AG08396 (cell line): Measurements from ENCODE around the gene FARSA.
"Not testable (repeated sequence)": the region's sequence is repeated elsewhere in the genome, so short reads cannot be mapped to it uniquely, and the experiment has no call there.

ENCODE experiments used
- DNase-seq: peaks from one replicate; pipeline ENCODE4 v3.0.0; 2012; ENCODE audit warnings: low spot score, mixed read lengths

The FARSA gene

DNA sequence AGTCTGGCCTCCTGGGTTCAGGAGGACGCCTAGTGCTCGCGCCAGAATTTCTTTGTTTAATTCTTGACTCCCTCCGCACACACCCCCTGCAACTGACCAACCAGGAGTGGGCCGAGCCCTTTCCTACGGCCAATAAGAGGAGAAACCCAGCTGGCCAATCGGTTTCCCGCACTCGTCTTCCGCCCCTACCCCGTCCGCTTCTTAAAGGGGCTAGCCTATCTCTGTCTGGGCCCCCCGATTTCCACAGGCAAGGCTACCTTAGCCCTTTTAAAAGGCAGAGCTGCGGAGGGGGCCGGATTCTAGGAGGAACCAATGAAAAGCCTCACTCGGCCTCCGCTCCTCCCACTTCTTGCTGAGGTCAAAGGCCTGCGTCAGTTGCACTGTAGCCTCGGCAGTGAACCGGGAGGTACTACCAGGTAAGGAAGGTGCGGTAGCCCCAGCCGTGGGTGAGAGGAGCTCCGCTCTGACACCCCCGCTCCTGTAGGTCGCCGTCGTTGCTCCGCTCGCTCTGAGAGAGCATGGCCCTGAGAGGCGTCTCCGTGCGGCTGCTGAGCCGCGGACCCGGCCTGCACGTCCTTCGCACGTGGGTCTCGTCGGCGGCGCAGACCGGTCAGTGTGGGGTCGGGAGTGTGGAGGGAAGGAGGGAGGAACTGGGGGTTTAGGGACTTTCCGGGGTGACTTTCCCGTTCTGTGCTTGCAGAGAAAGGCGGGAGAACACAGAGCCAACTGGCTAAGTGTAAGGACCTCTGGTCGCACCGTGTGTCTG, 42.5 kb downstream of the FARSA start, which contains the start of gene GCDH:
GCDH (plus strand) TSS at position 374 of the 766 bp plus-strand sequence; CDS start at position 519, 145 bp downstream.
- DNase-seq: peak; percentile 99

DNA sequence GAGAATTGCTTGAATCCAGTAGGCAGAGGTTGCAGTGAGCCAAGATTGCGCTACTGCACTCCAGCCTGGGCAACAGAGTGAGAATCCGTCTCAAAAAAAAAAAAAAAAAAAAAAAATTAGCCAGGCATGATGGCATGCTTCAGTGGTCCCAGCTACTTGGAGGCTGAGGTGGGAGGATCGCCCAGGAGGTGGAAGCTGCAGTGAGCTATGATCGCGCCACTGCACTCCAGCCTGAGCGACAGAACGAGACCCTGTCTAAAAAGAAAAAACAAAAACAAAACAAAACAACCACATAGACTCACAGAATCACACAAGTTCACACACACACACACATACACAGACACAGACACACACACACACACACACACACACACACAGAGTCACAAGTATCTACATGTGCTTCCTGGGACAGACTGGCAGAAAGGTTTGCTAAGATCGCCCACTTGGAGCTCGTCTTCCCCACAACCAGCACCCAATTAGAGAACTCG, 43.2 kb downstream of the FARSA start:
- DNase-seq: not testable (repeated sequence)

DNA sequence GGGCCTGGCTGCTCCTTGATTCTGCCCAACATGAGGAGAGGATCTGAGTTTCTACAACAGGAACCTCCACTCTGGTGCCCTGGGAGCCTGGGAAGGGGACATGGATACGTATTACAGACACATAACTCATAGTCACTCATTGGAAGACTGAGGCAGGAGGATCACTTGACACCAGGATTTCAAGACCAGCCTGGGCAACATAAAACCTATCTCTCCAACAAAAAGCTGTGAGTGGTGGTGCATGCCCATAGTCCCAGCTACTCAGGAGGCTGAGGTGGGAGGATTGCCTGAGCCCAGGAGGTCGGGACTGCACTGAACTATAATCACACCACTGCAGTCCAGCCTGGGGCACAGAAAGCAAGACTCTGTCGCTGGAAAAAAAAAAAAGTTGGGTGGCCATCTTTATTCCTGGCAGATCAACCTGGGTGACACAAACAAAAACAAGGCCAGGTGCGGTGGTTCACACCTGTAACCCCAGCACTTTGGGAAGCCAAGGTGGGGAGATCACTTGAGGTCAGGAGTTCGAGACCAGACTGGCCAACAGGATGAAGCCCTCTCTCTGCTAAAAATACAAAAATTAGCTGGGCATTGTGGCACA, 45.4 kb downstream of the FARSA start:
- no peak for DNase-seq

DNA sequence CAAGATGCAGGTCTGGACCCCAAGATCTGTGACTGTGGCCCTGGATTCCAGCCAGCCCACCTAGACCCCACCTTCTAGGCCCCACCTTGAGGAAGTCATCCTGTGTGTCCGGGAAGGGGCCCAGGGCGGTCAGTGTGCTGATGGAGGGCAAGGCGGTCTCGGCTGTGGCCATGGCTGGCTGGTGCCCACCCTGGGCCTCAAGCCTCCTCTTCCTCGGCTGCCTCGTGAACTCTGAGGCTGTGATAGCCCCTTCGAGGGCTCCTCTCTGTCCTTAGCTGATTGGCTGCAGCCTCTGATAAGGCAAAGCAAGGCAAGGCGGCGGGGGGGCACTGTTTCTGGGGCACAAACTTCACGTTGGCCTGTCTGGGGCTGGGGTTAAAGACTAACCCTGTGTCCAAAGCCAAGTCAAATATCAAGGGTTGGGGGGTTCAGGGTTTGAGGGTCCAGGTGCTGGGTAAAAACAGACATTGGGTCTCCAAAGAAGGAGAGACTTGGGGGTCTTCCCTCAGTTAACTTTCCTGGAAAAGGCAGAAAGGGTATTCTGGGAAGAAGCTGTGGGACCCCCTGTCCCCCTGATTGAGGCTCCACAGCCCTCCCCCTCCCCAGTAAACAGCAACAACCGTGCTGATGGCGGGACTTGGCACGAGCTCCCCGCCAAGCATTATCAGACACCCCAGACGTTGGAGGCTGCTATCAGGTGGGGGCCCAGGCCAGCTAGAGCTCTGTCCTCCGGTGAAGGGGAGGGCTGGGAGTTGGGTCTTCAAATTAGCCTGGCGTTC, 46.4 kb downstream of the FARSA start, which contains the start of gene KLF1:
KLF1 (minus strand) TSS at position 233 of the 779 bp plus-strand sequence; CDS start at position 172, 61 bp downstream.
- DNase-seq: no peak

DNA sequence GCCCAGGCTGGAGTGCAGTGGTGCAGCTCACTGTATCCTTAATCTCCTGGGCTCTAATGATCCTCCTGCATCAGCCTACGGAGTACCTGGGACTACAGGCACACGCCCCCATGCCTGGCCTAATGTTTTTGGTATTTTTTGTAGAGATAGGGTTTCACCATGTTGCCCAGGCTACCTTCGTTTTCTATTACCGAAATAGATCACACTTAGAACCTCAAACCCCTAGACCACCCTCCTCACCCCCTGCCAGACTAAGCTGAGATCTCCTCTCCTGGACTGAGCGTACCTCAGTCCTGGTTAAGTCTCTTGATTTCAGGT, 46.9 kb downstream of the FARSA start:
- no peak for DNase-seq

DNA sequence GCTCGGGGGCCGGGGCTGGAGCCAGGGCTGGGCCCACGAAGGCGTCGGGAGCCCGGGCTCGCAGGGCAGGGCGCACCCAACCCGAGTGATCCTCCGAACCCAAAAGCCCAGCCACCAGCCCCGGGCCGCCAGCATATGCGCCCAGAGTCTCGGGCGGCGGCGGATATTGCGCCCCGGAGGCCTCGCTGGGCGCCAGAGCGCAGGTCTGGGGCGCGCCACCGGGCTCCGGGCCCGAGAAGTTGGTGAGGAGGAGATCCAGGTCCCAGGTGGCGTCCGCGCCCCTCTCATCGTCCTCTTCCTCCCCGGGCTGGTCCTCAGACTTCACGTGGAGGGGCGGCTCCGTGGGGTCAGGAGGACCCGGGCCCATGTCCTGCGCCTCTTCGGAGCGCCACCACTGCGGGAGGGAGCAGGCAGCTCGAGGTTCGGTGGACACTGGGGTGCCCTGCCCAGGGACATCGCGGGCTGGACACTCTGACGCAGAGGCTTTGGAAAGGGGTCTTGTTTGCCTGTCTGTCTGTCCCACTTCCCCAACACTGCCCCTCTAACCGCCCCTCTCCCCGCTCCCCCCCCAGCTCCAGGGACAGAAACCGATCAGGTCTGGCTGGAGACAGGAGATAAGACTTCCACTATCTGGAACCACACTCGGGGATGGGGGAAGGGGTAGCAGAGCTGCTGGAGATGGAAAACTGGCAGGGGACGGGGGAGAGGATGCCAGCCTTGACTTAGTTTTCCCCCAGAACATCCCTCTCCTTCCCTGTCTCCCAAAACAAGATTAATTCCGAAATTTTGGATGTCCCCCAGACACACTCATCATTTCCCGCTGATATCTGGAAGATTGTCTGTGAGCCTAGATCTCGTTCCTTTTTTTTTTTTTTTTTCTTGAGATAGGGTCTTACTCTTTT, 47.5 kb downstream of the FARSA start:
- no peak for DNase-seq

DNA sequence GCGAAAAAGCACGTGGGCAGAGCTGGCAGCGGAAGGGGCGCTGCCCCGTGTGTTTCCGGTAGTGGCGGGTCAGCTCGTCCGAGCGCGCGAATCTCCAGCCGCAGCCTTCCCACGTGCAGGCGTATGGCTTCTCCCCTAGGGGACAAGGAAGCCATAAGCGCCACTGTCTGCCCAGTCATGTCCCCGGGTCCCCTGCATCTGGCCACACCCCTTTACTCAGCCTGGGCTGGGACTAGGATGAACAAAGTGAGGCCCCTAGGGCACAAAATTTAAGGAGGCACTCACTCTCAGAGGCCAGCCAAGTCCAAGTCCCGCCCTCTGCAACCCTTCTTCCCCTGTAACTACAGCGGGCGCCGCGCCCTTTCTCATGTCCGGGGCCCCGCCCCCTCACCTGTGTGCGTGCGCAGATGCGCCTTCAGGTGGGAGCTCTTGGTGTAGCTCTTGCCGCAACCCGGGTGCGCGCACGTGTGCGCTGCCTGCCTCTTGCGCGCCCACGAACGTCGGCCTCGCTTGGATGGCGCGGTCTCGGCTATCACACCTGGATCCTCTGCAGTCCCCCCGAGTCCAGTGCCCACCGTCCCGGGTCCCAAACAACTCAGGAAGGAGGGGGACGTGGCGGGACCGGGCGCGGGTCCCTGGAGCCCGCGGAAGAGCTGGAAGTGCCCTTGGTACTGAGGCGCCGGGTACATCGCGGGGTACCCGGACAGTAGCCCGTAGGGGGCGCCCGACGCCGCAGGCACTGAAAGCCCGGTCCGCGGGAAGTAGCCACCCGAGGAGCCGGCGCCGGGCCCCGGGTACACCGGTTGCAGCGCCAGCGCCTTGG, 48.4 kb downstream of the FARSA start:
- DNase-seq: peak; percentile 74

DNA sequence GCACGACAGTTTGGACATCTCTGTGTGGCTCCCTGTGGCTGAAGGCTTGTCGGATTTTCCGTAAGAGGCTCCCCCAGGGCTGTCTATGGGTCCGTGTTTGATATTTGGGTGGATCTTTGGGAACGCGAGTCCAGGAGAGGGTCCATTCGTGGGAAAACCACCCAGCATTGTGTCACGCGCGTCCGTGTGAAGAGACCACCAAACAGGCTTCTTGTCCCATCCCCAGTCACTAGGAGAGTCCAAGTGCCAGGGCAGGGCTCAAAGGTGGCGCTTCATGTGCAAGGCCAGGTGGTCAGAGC, 48.9 kb downstream of the FARSA start:
- DNase-seq: no peak

DNA sequence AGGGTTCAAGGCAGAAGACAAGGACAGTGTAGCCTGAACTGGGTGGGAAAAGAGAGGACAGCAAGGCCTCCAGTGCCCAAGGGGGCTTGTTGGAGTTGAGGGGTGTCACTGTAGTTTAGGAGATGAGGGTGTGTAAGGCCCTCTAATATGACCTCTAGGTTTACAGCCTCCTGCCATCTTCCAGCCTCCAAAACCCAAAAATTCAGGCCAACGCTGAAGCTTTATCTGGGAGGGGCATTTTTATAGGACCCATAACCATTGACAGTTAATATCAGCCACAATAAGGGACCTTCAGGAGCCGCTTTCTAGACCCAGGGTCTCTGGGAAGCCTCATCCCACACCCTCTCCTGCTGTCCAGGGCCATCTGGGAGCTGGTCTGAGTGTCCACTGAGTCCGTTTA, 49.3 kb downstream of the FARSA start:
- DNase-seq: no peak

DNA sequence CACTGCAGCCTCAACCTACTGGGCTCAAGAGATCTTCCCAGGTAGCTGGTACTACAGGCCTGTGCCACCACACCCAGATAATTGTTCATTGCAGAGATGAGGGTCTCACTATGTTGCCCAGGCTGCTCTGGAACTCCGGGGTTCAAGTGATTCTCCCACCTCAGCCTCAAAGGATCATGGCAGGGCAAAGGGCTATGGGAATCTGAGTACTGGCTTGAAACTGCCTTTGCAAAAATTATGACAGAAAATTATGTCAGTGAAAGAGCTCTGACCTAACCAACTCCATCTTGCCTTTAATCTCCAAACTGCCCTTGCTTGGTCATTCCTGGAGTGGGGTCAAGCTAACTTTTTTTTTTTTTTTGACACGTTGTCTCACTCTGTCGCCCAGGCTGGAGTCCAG, 50.9 kb downstream of the FARSA start:
- no peak for DNase-seq

DNA sequence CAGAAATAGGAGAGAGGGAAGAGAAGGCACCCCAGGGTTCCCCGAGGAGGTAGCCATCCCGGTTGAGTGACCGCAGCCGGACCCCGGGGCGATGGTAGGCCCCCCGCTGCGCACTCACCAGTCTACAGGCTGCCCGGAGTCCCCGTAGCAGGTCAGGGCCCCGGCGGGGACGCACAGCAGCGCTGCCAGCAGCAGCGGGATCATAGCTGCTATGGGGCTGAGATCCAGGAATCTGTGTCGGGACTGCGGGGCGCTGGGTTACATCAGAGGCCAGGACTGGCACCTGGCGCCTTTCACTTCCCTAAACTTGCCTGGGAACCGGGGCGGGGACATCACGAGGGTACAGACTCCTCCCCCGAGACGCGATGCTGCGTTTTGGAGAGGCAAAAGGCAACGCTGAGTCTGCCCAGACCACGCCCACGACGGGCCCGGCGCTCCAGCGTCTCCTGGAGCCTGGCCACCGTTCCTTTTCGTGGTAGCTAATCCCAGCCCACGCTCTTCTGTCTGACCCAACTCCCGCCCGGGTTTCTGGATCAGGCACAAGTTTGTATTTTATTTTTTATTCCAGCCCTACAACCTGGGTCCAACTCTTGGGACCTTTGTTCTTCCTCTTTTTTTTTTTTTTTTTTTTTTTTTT, 52.2 kb downstream of the FARSA start, which contains the start of gene DNASE2:
DNASE2 (minus strand) TSS at position 278 of the 637 bp plus-strand sequence; CDS start at position 204, 74 bp downstream.
- peak; percentile 98 for DNase-seq

DNA sequence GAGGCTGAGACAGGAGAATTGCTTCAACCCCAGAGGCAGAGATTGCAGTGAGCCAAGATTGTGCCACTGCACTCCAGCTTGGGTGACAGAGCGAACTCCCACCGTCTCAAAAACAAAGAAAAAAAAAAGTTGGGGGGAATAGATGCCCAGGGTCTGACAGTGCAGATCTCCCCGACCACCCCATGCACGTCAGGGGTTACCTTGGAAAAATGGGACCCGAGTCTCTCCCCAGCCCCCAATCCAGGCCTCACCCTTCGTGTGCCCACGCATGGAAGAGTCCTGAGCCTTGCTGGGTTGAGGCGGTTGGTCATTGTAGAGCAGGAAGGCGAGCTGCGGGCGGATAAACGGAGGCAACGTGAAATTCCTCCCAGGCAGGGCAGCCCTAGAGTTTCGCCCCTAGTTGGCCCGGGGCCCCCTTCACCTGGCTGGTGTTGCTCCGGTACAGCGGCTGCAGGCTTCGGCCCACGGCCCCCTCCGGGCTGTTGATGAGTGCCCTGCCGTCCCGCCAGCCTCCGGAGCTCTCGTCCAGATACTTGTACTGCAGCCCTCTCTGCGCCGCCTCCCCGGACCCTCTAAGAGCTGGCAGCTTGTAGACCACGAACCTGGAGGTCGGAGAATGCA, 52.9 kb downstream of the FARSA start:
- peak; percentile 49 for DNase-seq

DNA sequence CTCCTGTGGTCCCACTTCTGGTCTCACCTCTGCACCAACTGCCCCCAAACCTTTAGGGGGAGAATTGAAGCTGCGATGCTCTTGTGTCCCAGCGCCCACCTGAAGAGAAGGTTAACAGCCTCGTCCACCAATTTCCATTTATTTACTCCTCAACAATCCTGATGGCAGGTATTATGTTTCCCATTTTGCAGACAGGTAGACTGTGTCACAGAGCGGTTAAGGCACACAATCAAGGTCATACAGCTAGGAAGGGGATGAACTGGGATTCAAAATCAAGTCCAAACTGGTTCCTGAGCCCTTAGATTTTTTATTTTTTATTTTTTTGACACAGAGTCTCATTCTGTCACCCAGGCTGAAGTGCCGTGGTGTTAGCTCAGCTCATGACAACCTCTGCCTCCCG, 58.4 kb downstream of the FARSA start:
- DNase-seq: no peak

DNA sequence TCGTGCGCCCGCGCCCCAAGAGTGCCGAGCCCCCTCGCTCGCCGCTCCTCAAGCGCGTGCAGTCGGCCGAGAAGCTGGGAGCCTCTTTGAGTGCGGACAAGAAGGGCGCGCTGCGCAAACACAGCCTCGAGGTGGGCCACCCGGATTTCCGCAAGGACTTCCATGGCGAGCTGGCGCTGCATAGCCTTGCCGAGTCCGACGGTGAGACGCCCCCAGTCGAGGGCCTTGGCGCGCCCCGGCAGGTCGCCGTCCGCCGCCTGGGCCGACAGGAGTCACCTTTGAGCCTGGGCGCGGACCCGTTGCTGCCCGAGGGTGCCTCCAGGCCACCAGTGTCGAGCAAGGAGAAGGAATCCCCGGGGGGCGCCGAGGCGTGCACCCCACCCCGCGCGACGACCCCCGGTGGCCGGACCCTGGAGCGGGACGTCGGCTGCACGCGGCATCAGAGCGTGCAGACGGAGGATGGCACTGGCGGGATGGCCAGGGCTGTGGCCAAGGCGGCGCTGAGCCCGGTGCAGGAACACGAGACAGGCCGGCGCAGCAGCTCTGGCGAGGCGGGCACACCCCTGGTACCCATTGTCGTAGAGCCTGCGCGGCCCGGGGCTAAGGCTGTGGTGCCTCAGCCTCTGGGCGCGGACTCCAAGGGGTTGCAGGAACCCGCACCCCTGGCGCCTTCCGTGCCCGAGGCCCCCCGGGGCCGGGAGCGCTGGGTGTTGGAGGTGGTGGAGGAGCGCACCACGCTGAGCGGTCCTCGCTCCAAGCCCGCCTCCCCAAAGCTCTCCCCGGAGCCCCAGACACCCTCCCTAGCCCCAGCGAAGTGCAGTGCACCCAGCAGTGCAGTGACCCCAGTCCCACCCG, 59.4 kb downstream of the FARSA start:
- DNase-seq: no peak

DNA sequence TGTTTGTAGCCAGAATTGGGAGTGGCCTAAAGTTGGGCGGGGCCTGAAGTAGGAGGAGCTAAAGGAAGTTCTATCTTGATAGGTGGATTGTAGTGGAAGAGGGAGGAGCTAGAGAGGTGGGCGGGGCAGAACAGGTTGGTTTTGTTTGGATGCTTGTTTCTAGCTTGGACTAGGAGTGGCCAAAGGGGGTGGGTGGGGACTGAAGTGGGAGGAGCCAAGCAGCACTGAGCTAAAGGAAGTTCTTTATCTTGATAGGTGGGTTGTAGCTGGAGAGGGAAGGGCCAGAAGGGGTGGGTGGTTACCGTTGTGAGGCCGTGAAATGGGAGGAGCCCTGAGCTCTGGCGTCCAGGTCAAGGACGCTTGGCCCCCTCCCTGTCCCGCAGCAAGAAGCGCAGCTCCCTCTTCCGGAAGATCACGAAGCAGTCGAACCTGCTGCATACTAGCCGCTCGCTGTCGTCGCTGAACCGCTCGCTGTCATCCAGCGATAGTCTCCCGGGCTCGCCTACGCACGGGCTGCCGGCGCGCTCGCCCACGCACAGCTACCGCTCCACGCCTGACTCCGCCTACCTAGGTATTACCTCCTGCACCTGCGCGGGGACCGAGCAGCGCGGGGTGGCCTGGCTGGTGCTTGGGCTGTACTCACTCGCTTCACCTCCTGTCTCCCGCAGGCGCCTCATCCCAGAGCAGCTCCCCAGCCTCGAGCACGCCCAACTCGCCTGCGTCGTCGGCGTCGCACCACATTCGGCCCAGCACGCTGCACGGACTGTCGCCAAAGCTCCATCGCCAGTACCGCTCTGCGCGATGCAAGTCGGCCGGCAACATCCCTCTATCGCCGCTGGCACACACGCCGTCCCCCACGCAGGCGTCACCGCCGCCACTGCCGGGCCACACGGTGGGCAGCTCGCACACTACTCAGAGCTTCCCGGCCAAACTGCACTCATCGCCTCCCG, 60.3 kb downstream of the FARSA start:
- peak; percentile 70 for DNase-seq
